HG03097 (cell line): ENCODE data around the gene KCNQ4.

Source experiments
- ATAC-seq: cut with Tn5 transposase; IDR thresholded peaks from one replicate; pipeline ENCODE4 v1.9.1; 2021; ENCODE audit not compliant: unreplicated experiment, low FRiP score

The KCNQ4 gene

DNA sequence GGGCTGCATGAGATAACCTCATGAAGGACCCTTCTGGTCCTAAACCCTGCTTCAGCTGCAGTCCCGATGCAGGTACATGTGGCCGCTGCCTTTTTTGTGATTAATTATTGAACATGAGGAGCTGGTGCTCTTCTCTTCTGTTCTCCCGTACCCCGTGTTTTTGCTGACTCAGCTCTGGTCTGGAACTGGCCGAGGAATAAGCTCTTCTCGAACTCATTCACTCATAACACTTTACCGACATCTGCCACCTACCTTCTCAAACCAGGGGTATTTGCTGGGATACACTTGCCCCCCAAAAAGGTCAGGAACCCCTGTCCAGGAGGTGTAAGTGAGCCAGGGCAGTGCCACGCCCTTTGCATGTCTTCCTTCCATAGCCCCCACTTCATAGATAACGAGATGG lies 31.8 kb downstream of the KCNQ4 start:
- ATAC-seq = no peak

DNA sequence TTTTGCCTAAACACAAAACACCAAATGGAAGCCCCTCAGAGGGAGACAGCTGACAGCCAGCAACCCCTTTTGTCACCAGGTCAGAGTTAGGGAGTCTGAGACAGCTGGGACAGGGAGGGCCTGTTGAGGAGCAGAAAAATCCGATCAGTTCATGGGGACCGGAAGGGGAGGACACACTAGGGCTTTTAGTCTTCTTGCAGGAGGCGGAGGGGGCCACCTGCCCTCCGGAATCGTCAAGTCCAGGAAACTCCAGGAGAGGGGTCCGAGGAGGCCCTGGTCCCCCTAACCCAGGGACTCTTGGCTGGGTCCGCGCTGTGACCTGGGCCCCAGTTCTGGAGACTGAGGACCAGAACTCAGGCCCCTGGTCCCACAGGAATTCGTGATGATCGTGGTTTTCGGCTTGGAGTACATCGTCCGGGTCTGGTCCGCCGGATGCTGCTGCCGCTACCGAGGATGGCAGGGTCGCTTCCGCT lies 34.2 kb downstream of the KCNQ4 start:
- ATAC-seq = no peak

DNA sequence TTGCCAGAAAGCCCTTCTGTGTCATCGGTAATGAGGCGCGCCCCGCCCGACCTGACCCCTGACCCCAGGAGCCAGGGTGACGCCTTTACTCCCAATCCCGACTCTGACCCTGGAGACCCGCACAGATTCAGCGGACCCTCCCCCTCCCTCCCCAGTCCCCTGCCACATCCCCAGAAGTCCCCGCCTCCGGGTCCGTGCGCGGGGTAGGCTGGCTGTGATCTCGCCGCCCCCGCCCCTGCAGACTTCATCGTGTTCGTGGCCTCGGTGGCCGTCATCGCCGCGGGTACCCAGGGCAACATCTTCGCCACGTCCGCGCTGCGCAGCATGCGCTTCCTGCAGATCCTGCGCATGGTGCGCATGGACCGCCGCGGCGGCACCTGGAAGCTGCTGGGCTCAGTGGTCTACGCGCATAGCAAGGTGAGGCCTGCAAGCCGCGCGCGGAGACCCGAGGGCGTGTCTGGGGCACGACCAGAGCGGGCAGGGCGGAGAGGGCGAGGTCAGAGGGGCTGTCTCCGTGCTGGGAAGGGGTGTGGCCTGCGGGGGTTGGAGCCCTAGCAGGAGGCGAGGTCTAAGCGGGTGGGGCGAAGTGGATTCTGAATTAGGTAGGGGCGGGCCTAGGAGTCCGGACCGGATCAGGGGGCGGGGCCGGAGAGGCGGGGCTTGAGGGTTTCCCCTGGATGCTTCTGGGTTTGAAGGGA lies 34.8 kb downstream of the KCNQ4 start:
- no peak for ATAC-seq

DNA sequence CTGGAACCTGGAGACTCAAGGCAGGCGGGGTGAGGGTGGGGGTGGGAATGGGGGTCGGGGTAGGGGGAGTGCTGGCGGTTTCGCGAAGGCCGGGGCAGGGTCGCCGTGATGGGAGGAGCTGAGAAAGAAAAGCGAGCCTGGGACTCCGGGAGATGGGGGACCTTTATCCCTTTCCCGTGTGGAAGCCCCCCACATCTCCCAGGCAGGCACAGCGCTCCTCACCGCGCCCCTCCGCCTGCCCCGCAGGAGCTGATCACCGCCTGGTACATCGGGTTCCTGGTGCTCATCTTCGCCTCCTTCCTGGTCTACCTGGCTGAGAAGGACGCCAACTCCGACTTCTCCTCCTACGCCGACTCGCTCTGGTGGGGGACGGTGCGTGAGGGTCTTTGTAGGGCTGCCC lies 35.5 kb downstream of the KCNQ4 start:
- no peak for ATAC-seq

DNA sequence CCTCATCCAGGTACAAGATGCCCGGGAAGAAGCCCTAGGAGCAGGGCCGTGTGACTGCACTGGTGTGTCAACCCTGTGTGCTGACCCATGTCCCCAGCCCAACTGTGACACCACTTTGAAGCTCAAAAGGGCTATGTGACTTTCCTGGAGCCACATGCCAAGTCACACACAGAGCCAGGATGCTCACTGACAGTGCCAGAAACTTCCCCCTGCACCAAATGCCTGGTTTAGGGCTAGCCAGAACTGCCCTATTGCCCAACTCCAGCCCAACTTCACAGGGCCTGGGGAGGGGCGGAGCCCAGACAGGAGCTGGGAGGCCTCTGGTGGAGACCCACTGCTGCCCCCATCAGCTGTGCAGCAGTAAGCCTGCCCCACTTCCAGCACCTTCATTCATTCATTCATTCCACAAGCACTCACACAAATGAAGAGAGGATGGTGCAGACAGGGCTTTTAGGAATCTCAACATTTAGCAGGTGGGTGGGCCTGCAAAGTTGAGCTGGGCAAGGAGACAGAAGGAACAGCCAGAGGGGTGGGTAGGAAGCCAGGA lies 36.7 kb downstream of the KCNQ4 start:
- ATAC-seq = no peak

DNA sequence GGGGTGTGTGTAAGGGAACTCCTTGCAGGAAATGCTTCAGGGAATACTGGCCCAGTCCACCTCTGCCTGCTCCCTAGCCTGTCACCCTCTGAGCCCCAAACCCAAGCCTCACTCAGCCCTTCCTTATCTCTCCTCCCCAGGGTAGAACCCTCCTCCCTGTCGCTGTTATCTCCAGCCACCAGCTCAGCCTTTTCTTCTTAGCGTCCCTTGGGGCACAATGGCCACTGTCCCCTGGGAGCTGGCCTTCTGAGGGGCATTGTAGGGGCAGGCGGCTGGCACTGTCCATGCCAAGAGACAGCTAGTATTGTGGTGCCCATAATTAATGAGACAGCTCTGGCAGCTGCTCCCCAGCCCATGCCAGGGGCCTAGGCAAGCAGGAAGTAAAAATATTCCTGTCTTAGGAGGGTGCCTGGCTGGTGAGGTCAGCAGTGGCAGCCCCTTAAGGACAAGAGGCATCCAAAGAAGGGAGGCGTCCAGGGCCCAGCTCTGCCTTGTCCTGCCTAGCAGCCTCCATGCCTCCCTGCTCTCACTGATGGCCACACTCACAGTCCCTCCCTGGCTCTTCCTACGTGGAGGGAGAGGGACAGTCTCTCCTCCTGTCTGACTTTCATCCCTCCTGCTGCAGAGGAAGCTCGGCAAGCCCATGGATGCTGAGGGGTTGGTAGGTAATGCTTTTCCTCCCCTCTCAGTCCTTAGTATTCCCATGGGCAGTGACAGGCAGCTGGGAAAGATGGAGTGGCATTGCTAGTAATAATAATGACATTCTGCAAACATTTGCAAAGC lies 37.5 kb downstream of the KCNQ4 start:
- no peak for ATAC-seq

DNA sequence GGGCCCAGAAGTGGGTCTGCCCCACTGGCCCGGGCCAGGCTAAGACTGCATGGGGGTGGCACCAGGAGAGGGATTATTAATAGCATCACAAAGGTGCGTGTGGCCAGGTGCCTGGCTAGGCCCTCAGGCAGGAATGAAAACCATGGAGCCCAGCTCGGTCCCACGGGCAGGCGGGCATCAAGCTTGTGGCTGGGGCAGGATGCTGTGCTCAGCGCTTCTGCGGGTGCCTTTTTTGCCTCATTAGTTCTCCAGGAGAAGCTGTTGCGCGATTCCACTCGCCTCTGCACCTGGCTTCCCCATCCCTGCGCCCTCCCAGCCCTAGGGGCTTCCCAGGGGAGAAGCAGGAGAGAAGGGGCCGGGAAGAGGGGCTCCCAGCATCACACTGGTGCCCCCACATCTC lies 39.3 kb downstream of the KCNQ4 start:
- ATAC-seq = no peak

DNA sequence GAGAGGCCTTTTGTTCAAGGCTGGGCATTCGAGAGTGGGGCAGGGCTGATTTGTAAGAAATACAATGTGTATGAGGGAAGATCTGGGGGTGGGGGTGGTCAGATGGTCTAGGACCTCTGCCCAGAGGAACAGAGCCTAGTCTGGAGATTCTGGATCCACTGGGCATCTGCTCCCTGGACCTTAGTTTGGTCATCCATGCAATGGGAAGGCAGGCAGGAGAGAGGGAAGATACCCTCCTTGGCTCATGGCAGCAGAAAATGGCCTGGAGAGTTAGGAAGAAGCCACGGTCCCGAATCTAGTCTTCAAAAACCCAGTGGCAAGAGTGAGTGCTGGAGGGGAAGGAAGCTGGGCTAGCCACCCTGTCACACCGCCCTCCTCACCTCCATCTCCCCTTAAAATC lies 39.8 kb downstream of the KCNQ4 start:
- no peak for ATAC-seq

DNA sequence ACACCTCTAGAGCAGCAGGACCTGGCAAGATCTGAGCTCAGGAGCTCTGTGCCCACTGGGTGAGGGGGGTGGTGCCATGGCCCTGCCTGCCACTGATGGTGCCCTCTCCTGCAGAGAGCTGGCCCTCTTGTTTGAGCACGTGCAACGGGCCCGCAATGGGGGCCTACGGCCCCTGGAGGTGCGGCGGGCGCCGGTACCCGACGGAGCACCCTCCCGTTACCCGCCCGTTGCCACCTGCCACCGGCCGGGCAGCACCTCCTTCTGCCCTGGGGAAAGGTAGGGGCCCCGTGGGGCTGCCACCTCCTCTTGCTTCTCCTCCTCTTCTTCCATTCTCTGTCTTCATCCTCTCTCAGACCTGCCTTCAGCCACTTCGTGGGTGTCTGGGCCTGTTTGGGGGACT lies 40.4 kb downstream of the KCNQ4 start:
- ATAC-seq = no peak

DNA sequence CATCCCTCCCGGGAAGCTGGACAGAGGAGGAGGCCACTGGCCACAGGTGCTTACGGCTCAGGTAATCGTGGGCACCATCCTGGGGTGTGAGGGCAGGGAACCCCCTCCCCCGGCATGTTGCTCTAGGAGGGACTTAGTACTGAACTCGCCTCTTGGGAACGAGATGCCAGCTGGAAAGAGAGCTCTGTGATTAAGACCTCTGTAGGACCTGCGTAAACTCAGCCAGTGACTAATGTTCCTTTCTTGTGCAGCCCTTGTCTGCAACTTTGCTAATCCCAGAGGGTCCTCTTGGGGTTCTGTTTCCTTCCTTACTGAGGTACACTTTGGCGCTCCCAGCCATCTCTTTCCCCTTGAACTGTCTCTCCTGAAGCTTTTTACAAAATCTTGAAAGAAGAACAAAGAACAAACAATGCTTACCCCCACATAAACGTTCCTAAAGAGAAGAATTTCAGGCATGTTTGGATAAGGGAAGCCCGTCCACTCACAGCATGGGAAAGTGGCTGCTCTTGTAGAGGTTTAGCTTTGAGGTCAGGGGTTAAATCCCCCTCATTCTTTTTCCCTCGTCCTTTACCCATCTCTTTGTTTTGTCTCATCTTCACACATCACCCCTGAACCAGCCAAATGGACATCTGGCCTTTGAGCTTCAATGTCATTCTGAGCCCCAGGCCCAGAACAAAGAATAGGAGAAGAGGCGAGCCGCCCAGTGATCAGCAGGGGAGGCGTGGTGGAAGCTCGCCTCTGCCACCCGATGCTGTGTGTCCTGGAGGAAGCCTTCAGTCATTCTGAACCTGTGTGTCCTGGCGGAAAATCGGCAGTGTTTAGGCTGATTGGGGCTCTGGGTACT lies 41.2 kb downstream of the KCNQ4 start:
- ATAC-seq = no peak

DNA sequence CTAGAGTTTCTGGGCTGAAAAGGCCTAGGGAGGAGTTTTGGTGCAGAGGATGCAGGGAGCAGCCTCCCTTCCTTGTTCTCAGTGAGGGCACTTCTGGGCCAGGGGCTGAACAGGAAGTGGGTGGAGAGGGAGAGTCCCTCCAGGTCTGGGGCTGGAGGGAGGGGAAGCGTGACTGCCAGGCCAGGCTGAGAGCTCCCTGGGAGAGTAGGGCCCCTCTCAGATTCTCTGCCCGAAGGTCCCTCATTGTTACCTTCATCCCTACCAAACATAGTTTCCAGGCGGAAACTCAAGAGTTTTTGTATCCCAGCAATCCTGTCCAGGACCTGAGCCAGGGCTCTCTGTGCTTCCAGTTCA lies 41.8 kb downstream of the KCNQ4 start:
- no peak for ATAC-seq

DNA sequence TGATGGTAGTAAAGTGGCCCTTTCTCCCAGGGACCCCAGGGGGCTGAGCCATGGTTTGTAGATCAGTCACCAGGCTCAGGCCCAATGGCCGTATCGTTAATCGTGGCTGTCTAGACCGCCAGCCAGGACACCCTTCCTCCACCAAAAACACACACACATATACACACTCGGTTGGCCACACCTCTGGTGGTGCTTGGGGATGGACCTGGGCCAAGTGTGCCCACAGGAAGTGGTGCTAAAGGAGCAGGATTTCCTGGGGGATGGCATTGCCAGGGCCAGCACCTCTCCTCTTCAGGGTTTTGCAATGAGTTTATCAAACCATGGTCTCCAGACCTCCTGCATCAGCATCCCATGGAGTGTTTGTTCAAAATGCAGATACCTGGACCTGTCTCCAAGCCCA lies 42.4 kb downstream of the KCNQ4 start:
- ATAC-seq = no peak

DNA sequence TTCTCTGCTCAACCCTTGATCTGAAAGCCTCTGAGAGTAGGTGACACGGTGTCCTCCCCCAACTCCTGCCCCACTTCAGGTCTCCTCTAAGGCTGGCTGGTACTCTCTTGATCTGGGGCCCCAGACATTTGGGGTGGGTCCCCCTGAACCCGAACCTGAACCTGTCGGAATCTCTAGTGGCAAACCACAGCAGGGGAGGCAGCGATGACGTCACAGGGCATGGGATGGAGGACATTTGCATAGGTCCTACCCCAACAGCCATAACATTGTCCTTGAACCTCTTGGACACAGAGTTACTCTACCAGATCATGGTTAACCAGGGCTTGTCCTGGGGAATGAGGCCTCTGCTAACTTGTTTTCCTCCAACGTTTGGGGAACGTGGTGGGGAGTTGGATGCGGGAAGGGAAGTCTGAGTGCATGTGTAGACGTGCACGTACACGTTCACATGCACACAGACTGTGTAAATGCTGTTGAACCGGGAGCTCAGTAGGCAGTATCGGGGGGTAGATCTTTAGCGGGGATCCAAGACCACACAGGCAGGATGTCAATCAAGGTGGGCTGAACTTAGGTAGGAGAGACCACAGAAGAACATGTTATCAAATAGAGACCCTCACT lies 46.2 kb downstream of the KCNQ4 start:
- ATAC-seq = no peak

DNA sequence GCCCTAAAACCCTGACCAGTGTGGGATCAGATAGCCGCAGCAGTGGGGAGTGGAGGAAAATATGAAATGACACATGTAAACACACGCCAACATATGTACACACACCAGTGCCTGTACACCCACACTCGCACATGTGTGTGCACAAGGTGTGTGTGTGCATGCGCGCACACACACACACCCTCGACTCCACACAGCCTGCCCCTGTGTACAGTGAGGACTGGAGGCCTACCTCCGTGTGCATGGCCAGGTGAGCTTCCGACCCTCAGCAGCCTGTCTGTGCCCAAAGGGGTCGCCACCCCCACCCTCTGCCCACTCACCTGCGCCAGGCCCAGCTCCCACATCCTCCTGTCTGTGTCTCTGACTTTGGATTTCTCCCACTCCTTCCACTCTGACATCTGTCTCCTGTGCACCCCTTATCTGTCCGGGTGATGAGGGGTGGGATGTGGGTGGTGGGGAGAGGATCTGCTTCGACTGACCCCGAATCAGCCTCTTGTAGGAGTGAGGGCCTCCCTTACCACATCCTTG lies 46.9 kb downstream of the KCNQ4 start:
- no peak for ATAC-seq

DNA sequence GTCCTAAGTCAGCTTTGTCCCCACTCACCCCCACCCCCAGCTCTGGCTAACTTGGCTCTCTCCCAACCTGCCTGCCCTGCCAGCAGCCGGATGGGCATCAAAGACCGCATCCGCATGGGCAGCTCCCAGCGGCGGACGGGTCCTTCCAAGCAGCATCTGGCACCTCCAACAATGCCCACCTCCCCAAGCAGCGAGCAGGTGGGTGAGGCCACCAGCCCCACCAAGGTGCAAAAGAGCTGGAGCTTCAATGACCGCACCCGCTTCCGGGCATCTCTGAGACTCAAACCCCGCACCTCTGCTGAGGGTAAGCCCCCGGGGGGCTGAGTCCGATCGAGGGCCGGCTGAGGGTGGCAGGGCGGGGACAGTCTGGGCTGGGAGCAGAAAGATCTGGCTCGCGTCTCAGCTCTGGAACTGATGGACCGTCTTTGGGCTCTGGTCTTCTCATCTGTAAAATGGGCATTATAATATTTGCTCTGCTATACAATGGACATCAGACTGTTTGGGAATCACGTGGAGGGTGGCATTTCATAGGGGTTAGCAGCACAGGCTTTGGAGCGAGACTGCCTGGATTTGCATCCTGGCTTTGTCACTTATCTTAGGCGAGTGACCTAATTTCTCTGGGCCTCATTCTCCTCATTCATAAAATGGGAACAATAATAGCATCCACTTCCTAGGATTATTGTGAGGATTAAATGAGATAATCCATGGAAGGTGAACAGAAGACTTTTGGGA lies 47.6 kb downstream of the KCNQ4 start:
- no peak for ATAC-seq

DNA sequence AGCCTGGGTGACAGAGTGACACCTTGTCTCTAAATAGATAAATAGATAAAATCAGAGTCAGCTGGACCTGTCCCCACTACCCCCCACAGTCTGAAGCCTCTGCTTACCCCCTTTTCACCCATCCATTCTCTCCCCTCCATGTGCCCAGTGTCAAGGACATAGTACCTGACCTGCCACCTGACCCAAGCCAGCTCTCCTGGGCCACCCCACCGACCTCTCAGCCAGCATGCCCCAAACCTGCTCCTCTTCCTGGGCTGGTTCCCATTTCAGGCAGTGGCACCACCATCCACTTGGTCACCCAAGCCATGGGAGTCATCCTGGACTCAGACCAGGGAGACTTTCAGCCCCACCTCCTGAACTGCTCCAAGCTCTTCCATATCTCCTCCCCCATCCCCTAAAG lies 50.4 kb downstream of the KCNQ4 start:
- ATAC-seq = no peak

DNA sequence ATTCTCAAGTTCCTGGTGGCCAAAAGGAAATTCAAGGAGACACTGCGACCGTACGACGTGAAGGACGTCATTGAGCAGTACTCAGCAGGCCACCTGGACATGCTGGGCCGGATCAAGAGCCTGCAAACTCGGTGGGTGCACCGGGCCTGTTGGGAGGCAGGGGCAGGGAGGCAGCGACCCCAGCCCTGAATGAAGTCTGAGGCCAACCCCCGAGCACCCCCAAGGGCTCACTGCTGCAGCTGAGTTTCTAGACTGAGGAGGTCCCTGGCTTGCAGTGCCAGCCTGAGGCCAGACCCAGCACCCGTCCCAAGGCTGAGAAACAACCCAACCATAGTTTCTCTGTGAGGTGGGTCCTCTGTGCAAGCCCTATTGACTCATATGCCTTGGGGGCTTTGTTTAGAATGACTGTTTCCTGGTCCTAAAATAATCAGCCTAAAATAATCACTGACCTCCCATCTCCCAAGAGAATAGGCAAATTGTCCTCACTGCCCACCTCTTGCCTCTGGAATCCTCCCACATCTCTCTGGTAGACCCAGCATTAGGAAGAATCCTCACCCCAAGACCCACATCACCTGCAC lies 51.5 kb downstream of the KCNQ4 start:
- no peak for ATAC-seq

DNA sequence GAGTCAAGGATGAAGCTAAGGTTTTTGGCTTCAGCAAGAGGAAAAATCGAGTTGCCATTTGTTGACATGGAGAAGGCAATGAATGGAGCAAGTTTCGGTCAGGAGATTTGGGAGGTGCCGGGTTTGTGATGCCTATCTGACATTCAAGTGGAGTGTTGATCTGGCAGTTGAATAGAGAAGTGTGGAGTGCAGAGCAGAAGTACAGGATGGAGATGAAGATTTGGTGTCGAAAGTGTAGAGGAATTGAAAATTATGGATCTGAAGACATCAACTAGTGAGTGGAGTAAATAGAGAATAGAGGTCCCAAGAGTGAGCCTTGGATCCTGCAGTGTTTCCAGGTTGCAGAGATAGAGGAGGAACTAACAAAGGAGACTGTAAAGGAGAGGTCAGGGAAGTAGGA lies 52.7 kb downstream of the KCNQ4 start:
- no peak for ATAC-seq

DNA sequence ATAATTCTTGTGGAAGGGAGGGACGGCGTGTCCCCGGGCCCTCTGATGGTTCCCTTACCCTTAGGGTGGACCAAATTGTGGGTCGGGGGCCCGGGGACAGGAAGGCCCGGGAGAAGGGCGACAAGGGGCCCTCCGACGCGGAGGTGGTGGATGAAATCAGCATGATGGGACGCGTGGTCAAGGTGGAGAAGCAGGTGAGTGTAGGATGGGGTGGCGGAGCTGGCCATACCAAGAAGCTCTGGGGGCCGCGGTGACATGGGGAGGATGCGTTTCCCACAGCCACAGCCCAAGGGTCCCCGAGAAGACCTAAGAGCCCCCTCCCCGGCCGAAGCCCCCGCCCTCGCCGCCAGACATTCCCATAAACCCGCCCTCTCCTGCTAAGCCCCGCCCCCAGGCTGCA lies 54.0 kb downstream of the KCNQ4 start:
- no peak for ATAC-seq
